Stimulated activated CD4-positive, alpha-beta T cell treated with anti-CD3 and anti-CD28 coated beads, Interleukin-4, amount 100 ng/mL, for 24 hours (primary cell): ENCODE measurements around the gene KCNQ5.

Experiments
- DNase-seq: peaks from one replicate; pipeline ENCODE4 v3.0.0-alpha.2; 2020

KCNQ5 gene

DNA sequence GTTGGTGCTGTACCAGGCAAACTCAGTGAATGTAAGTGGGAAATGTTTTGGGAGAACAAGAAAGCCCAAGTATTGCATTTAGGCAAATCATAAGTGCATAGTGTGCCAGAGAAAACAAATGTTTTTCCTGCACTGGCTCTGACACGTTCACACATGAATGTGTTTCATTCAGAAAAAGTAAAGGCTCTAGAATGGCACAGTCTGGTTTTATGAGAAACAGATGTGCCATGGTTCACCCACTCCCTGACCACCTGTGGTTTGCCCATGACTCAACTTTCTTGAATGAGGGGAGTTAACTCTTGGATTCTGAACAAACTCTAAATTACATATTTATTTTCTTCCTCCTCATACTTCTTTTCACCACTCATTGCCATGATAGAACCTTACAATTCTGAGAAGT lies 126.9 kb downstream of the KCNQ5 start:
- no peak for DNase-seq

DNA sequence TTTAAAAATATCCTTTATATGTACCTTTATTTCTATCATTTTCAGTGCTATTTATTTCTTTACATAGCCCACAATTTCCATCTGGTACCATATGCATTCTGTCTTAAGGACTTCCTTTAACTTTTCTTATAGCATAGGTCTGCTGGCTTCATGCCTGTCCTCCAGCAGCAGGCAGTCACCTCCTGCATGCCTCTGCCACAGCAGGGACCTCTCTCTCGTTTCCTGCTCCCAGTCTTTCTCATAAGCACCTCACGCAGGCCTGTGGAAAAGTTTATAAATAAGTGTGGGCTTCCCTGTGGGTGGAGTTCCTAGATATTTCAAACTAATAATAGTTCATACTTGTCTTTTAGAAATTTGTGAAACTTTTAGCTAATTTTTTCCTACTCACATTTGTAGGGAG lies 133.9 kb downstream of the KCNQ5 start:
- no peak for DNase-seq

DNA sequence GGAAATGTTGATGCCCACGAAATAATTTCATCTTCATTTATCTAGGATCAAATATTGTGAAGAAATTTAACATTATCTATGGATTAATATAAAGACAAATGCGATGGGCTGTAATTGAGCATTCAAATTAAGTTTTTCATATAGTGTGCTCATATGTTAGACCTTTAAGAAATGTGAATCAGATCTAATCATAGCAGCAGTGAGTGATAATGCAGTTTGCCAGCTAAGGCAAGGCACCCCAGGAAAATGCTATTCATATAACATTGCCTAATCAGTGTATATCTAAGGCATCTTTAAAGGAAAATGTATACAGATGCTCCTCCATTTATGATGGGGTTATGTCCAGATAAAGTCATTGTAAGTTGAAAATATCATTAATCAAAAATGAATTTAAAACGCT lies 135.2 kb downstream of the KCNQ5 start:
- no peak for DNase-seq

DNA sequence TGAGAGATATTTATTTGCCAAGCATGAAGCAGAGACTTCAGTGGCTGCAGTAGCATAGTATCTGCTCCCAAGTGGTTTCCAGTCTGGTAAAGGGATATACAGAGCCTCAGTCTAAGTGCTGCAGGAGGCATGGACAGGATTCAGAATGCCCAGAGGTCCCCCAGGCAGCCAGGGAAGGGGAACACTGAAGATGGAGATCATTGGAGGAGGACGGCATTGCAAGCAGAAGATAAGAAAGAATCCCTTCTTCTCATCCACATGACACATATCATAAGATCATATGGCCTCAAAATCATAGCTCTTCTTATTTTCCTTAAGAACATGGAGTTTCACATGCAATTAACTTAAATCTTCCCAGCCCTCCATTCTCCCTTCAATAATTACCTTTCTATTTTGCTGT lies 136.1 kb downstream of the KCNQ5 start:
- DNase-seq, result no peak

DNA sequence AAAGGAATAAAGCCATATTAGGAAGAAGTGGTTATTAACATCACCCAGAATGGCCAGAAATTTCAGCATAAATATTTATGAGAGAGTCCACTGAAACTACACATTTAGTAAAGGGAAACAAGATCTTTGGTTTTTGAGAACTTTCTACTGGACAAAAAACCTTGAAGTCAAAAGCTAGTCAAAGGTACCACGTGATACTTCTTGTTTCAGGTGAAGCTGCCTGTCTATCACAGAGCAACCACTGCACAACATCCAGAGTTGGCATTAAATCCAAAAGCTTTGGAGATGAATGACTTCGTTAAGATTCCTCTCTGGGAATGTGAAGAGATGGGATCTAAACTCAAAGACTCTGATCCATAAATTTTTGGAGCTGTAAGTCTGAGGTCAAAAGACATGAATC lies 137.0 kb downstream of the KCNQ5 start:
- DNase-seq, result no peak

DNA sequence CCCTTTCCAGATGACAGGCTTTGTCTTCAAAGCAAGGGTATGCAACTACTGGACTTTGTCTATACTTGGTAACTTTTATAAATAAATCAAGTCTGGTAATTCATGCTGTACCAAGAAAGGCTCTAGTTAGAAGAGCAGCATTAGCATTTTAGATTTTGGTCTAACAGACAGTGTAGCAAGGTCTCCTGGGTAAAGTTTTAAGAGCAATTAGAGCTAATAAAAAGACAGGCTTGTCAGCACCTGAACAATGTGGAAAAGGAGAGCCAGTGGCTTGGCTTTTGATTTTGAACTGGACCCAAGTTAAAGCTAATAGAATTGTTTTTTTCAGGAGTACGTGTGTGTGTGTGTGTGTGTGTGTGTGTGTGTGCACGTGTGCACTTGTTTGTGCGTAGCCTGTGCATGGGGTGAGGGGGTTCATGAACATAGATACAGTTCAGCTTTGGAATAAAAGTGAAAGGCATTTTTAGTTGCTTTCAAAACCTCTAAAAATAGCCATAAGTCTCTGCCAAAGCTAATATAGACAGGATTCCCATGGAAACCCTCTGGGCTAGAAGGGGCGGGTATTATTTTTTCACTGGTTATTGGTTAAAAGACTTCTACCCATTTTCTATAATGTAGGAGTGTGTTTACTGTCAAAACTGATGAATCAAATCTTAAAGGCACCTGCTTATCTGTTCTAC lies 138.4 kb downstream of the KCNQ5 start:
- DNase-seq, result no peak

DNA sequence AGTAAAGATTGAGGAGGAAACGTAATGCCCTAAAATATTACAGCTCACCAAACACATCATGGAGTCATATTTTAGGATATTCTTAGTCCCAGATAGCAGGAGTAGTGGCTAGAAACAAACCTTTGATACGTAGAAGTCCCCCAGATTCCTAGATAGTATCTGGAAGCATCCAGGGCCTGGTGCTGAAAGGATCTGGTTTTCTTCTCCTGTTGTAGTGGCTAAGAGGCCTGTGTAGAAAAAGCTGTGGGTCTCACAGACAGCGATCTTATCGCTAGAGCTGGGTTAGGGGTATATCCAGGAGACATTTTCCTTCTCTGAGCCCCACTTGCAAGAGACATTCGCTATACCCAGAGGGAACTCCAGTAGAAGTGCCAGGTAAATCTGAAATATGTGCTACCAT lies 139.9 kb downstream of the KCNQ5 start:
- DNase-seq, result no peak

DNA sequence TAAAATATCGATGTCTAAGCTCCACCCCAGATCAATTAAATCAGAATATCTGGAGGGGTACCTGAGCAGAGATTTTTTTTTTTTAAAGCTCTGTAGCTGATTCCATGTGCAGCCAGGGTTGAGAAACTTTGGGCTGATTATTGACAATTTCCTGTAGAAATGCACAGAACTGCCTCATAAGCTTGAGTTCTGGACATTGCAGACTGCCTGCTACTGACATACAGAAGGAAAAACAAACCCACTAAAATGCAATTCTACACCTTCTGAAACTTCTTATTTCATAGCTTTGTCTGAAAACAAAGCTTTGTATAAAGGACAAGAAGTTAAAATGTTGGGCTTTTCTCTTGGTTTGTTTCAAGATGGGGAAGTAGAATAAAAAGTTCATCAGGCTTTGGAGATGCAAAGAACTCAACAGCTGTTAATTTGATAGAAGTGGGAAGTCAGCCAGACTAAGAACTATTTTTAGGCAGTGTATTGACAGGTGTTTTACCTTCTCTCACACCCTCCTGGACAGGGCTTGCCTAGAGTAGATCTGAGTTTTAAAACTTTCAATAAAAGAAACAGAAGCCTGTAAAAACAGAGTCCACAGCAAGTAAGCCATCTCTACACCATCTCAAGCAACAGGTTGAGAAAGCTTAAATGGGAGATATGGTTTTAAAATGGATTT lies 147.7 kb downstream of the KCNQ5 start:
- no peak for DNase-seq

DNA sequence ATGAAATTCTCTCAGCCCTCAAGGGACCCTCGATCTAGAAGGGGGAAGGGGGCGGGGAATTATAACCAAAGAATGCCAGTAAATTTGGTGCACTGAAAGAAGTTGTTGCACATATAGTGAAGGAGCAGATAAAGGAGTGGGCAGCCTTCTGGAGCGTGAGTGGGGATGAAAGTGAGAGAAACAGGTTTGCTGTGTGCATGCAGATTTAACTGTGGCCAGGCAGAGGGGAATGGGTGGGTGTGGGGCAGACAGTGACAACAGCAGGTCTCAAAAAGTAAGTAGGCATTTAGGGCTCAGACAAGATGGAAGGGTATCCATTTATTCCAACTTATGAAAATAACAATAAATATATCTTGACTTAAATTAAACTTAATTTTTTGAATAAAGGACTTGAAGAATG lies 149.1 kb downstream of the KCNQ5 start:
- DNase-seq, result no peak

DNA sequence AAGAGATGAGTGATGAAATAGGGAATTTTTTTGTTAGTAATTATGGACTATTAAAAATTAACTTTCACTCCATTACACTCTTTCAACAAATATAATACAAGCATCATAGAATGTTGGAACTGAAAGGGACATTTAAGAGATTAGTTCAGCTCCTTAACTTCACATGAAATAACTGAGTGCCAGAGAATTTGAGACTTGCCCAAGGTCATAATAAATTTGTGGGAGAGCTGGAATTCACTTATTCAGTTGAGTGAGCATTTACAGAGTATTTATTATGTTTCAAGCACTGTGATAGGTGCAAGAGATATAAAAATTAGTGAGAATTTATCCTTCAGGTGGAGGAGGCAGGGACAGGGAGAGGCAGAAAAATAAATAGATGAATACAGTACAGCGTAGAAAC lies 154.6 kb downstream of the KCNQ5 start:
- no peak for DNase-seq

DNA sequence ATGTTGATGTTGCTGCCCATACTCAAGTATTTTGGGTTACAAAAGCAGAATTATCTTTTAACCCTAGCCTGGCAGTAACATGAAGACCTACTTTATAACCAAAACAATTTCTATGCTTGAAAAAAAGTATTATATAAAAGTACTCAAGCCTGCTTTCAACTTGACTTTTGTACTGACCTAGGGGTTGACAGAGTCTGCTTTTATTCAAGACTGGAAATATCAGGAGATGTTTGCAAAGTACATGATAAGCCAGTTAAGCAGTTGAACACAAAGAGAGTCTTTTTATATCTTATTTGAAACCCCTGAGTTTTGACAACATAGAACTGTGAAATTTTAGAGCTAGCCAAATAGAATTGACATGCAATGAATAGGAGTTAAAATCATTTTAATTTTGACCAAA lies 159.8 kb downstream of the KCNQ5 start:
- DNase-seq, result no peak

DNA sequence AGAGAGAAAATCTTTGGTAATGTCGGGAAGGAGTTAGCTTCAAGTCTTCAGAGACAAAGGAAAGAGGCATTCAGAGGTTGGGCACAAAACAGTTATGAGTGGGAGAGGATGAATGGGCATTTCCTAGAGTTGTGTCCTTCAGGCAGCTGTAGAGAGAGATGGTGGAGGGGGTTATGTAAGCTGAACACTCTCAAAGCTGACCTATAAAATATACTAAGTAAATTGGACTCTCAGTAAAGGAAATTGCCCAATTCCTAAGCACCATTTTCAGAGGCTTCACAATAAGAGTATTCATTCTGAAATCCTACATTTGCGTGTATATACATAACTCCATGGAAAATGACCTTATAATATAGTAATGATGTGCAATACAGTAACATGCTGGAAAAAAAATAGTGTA lies 161.2 kb downstream of the KCNQ5 start:
- DNase-seq, result no peak

DNA sequence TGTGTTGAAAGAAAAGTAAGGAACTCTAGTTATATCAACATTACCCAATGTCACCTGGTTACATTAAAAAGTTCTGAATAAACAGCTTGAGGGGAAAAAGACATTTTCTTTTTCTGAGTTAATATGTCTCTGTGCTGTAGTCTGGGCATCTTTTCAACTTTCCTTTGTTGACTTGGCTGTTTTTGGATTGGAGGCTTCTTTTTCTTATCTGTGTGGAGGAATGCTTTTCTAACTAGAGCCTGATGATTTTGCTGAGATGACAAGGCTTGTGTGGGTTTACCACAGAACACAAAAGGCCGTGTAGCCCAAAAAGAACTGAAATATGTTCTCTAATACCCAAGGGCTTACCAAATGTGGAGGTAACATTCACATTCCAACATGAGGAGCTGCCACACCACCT lies 161.8 kb downstream of the KCNQ5 start:
- DNase-seq, result no peak

DNA sequence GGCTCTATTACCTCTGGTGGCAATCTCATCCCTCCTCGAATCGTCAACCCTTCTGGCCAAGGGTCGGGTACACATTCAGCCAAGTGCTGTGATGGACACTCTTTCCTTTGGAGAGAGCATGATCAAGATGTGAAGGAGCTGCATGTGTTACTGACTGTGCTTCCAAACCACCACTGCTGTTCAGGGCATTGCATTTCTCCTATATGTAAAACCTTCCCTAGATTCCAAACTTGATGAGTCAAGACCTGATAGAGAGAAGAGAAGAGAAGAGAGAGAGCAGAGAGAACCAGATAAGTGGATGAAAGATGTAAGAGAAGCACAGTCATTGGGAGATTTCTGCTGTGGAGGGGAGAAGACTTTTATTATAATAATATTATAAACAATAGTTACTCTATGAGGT lies 162.2 kb downstream of the KCNQ5 start:
- no peak for DNase-seq

DNA sequence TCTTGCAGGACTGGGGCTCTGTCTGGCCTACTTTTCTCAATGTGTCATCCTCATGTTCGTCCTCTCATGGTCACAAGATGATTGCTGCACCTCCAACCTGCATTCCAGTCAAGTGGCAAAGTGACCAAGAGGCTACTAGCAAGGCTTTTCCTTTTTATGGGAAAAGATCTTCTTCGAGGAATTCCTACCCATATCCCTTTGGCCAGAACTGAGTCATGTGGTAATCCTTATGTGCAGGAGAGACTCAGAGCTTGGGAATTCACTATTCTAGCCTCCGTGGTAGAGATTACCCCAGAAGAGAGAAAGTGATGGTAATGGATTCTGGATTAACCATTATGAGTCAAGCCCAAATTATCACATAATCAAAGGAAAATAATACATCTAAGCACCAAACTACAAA lies 162.7 kb downstream of the KCNQ5 start:
- no peak for DNase-seq

DNA sequence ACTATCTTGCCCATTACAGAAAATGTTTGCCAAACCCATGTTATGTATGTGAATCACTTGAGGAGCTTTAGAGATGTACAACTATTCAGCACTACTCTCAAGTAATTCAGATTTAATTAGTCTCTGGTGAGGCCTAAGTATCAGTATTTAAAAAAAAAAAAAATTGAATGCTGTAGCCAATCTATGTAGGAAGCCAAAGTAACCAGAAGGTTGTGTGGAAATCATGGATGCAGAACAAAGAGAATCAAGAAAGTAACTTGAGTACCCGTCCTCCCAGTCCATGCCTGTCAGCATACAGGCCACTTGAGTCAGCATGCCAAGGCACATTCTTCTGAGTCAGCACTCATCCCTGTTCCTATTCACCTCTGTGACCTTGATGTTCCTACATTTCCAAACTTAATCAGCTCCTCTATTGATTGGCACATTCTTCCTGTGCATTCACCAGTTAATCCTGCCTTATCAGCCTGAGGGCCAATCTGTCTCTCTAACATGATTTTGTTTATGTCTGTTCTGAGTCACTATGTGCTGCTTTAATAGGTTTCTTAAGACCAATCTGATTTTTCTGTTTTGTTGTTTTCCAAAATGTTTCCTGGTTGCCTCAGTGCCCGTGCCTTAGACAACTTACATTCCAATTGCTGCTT lies 165.6 kb downstream of the KCNQ5 start:
- no peak for DNase-seq

DNA sequence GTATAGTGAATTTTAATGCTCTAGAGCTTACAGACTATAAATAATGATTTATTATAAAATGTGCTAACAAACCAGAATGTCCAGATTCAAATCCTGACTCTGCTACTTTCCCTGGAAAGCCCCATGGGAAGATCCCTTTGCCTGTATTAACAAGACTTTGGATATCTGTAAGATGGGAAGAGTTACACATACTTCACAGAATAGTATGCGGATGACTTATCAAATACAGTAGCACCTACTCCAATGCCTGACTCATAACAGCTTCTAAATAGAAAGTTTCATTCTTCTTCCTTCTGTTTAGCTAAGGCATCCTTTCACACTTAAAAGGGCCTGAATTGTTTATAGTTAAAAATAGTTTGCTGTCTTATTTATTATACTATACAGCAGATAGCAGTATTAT lies 166.3 kb downstream of the KCNQ5 start:
- DNase-seq, result no peak

DNA sequence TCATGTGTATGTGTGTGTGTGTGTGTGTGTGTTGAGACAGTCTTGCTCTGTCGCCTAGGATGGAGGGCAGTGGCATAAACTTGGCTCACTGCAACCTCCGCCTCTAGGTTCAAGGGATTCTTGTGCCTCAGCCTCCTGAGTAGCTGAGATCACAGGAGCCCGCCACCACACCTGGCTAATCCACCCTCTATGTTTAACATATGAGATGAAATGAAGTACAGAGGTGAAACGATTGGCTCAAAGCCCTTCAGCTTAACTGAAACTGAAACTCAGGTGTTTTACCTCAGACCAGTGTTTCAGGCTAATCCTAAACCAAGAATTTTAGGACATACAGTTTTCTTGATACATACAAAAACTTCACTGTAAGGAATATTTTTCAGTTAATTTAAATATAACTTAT lies 167.3 kb downstream of the KCNQ5 start:
- DNase-seq, result no peak

DNA sequence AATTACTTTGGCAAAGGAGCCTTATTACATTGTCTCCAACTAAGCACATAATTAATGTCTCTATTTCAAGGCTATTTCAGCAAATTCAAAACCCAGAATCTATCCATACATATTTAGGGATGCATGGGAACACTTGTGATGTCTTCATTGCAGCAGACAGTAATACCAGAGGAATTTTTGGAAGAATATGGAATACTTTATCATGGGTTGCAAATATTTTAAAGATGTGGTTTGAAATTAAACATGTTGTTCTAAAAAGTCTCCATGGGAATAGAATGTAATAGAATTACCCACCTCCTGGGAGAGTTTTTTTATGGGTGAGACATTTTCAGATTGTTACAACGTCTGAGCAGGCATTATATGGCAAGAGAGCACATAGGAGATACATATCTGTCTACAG lies 170.8 kb downstream of the KCNQ5 start:
- no peak for DNase-seq

DNA sequence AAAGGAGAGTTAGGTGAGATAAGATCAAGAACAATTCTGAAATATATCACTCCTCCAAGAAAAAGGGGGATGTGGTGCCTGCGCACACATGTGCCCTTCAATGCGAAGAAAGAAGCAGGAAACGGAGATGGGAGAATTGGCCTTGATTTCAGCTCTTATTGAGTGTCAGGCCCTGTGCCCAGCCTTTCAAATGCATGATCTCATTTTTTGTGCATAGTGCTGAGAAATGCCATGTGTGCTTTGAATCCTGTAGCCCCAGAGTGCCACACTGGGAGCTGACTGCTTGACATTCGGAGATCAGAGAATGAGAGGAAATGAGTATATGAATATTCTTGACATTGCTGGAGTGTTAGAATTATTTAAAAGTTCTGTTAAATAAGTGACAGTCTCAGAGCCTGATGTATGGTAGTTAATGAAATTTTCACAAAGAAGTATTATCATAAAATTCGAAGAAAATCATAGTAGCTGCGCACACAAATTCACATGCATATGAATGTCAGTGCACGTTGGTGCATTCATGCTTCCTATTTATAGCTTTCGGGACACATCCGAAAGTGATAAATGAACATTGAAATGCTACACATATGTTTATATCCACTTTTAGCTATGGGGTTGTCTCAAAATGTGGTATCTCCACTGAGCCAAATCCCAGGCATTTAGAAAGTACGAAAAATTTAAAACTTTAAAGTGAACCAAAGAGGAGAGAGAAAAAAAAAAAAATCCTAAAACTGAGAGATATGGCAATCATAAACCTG lies 172.0 kb downstream of the KCNQ5 start:
- no peak for DNase-seq

DNA sequence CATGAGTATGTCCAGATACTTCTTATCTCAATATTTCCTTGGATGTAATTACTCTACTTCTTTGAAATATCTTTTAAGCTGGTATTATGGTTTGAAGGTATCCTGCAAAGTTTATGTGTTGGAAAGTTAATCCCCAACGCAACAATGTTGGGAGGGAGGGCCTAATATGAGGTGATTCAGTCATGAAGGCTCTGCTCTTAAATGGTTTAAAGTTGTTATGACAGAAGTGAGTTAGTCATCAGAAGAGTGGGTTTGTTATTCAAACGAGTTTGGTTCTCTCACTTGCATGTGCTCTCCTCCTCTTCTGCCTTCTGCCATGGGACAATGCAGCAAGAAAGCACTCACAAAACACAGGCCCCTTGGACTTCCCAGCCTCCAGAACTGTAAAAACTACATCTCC lies 176.3 kb downstream of the KCNQ5 start:
- DNase-seq, result no peak

DNA sequence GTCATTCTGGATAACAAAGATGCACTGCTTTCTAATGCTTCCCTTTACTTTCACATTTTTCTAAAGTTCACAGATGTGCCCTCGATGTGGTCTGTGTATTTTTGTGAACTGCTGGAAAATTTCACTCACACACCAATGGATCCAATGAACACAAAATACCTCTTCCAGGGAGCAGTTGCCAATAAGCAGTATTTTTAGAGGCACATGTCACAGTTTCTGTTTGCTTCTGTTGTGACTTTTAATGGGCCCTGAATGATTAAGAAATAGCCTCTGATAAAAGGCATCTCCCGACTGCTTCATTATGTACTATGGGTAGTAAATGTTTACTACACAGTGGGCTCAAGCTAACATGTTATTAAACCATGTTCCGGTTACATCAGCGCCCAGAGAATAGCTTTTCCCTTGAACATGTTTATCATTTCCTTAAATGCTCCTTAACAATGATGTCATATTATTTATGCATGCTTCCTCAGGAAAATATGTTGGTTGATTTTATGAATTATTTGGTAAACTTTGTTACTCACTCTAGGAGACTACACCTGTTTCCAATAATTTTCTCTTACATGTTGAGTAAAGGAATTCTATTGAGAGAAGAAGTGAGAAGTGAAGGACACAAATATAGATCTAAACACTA lies 188.0 kb downstream of the KCNQ5 start:
- no peak for DNase-seq

DNA sequence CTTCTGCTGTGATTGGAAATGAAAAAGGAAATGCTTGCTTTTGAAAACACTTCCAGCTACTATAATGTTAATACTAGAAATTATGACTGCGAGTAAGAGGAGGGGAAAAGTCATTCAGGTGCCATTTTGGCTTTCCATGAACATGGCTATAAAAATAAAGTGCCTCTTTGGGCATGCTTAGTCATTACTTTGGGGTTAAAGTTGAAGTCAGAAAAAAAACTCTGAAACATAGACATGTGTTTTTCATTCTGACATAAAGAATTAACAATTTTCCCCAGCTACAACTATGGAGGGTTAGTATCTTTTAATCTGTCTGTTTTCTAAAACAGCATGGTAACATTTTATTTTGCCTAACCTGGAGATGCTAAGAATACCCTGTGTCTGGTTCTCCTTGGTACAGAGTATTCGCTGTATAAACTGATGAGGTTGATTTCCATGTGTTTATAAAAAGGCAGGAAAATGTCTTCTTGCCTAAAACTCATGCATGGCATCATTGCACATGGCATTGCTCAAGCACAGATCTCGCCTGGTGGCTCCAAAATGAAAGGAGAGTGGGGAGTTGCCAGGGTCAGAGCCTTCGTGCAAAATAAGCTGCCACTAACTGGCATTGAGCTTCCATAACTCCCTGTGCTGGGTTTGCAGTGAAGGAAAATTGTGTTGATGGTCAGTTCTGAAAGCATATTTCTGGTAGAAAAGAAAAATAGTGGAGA lies 188.9 kb downstream of the KCNQ5 start:
- no peak for DNase-seq
